ENCODE data around the gene TCL1B.

TCL1B gene

GRCh38 chr14:95700221-95700976 lies 14.2 kb downstream of the TCL1B start:
- no peak overlapping the region for H3K4me3 ChIP-seq (ENCODE audit: low read depth, low read length)
- no peak for TF ChIP-seq POLR2A (IDR thresholded peaks at IDR 0.05; ENCODE audit: extremely low read depth, insufficient read length)
- no peak for TF ChIP-seq MYC (IDR thresholded peaks at IDR 0.05; ENCODE audit: low read depth, low read length)
- no peak for TF ChIP-seq MAX (IDR thresholded peaks at IDR 0.05; ENCODE audit: low read depth, low read length)
- TF ChIP-seq CTCF (IDR thresholded peaks at IDR 0.05; ENCODE audit: low read depth, low read length) = no peak
- DNase-seq (ENCODE audit: low read depth) = no peak

GRCh38 chr14:95701846-95702221 lies 15.6 kb downstream of the TCL1B start:
- no peak for DNase-seq (ENCODE audit: low read depth)
- TF ChIP-seq CTCF (IDR thresholded peaks at IDR 0.05; ENCODE audit: low read depth, low read length) (no peak), MAX (IDR thresholded peaks at IDR 0.05; ENCODE audit: low read depth, low read length) (no peak), MYC (IDR thresholded peaks at IDR 0.05; ENCODE audit: low read depth, low read length) (no peak), POLR2A (IDR thresholded peaks at IDR 0.05; ENCODE audit: extremely low read depth, insufficient read length) (no peak)
- H3K4me3 ChIP-seq (ENCODE audit: low read depth, low read length) = no peak overlapping the region

- no peak for DNase-seq (ENCODE audit: low read depth)
- no peak overlapping the region for H3K4me3 ChIP-seq (ENCODE audit: low read depth, low read length)
- no peak for TF ChIP-seq MYC (IDR thresholded peaks at IDR 0.05; ENCODE audit: low read depth, low read length)
- TF ChIP-seq CTCF (IDR thresholded peaks at IDR 0.05; ENCODE audit: low read depth, low read length) = no peak
- TF ChIP-seq POLR2A (IDR thresholded peaks at IDR 0.05; ENCODE audit: extremely low read depth, insufficient read length) = no peak
- no peak for TF ChIP-seq MAX (IDR thresholded peaks at IDR 0.05; ENCODE audit: low read depth, low read length)
These were observed 17.1 kb downstream of the TCL1B start for GRCh38 chr14:95703341-95703740.

- H3K4me3 ChIP-seq (ENCODE audit: low read depth, low read length) = no peak overlapping the region
- TF ChIP-seq CTCF (IDR thresholded peaks at IDR 0.05; ENCODE audit: low read depth, low read length) (no peak), MYC (IDR thresholded peaks at IDR 0.05; ENCODE audit: low read depth, low read length) (no peak), POLR2A (IDR thresholded peaks at IDR 0.05; ENCODE audit: extremely low read depth, insufficient read length) (no peak), MAX (IDR thresholded peaks at IDR 0.05; ENCODE audit: low read depth, low read length) (no peak)
- no peak for DNase-seq (ENCODE audit: low read depth)
These were observed 17.6 kb downstream of the TCL1B start for GRCh38 chr14:95703805-95704204.

- TF ChIP-seq MYC (IDR thresholded peaks at IDR 0.05; ENCODE audit: low read depth, low read length) (no peak), MAX (IDR thresholded peaks at IDR 0.05; ENCODE audit: low read depth, low read length) (no peak), POLR2A (IDR thresholded peaks at IDR 0.05; ENCODE audit: extremely low read depth, insufficient read length) (no peak), CTCF (IDR thresholded peaks at IDR 0.05; ENCODE audit: low read depth, low read length) (no peak)
- no peak overlapping the region for H3K4me3 ChIP-seq (ENCODE audit: low read depth, low read length)
- no peak for DNase-seq (ENCODE audit: low read depth)
These were observed 19.3 kb downstream of the TCL1B start for GRCh38 chr14:95705518-95705917.
